NB4 (cell line): ENCODE data around the gene EXD1.
"Not testable (repeated sequence)": the region's sequence is repeated elsewhere in the genome, so short reads cannot be mapped to it uniquely, and the experiment has no call there.

ENCODE experiments used
- CTCF ChIP-seq: IDR thresholded peaks from one replicate; pipeline ENCODE4 v1.5.1; 2012; ENCODE audit warnings: low read depth, low read length
- MAX ChIP-seq: IDR thresholded peaks from 2 replicates; pipeline ENCODE4 v1.6.1; 2011; ENCODE audit warnings: low read depth, low read length

GRCh38 chr15:41250745-41251144 lies 20.2 kb upstream of the EXD1 start:
- TF ChIP-seq CTCF, MAX: not testable (repeated sequence)
